HG02610 (cell line): ENCODE measurements around the gene PHF5A.

Experiments used
- ATAC-seq: cut with Tn5 transposase; IDR thresholded peaks from one replicate; pipeline ENCODE4 v1.9.1; 2021; ENCODE audit warnings: mild to moderate bottlenecking, moderate library complexity; ENCODE audit not compliant: unreplicated experiment

The PHF5A gene

GRCh38 chr22:41468381-41469217 is at the start of gene PHF5A, which contains the start of gene ACO2:
Gene PHF5A (minus strand): TSS chr22:41468692. CDS start chr22:41468653, 39 bp downstream.
Gene ACO2 (plus strand): TSS chr22:41469117. CDS start chr22:41469147, 30 bp downstream.
- peak; percentile 88 for ATAC-seq

- ATAC-seq: no peak
Measured at GRCh38 chr22:41518048-41518347, 49.5 kb upstream of the PHF5A start.

- no peak for ATAC-seq
Measured at GRCh38 chr22:41517172-41518047, 48.9 kb upstream of the PHF5A start.

GRCh38 chr22:41516462-41516861 is 48.0 kb upstream of the PHF5A start:
- no peak for ATAC-seq

GRCh38 chr22:41513391-41513790 is 44.9 kb upstream of the PHF5A start:
- no peak for ATAC-seq

- no peak for ATAC-seq
Measured at GRCh38 chr22:41512421-41513194, 44.1 kb upstream of the PHF5A start.

- no peak for ATAC-seq
Measured at GRCh38 chr22:41511521-41511968, 43.1 kb upstream of the PHF5A start.

- ATAC-seq: no peak
Measured at GRCh38 chr22:41508770-41509170, 40.3 kb upstream of the PHF5A start.

- no peak for ATAC-seq
Measured at GRCh38 chr22:41507330-41508063, 39.0 kb upstream of the PHF5A start.

- ATAC-seq: no peak
Measured at GRCh38 chr22:41505511-41506220, 37.2 kb upstream of the PHF5A start.

GRCh38 chr22:41504816-41505215 is 36.3 kb upstream of the PHF5A start:
- ATAC-seq: no peak

GRCh38 chr22:41504397-41504796 is 35.9 kb upstream of the PHF5A start:
- no peak for ATAC-seq

- ATAC-seq: no peak
Measured at GRCh38 chr22:41501209-41501608, 32.7 kb upstream of the PHF5A start.

GRCh38 chr22:41500303-41500702 is 31.8 kb upstream of the PHF5A start:
- ATAC-seq: no peak

GRCh38 chr22:41499624-41500280 is 31.3 kb upstream of the PHF5A start:
- no peak for ATAC-seq

GRCh38 chr22:41498303-41498835 is 29.9 kb upstream of the PHF5A start:
- no peak for ATAC-seq

GRCh38 chr22:41491374-41492100 is 23.0 kb upstream of the PHF5A start:
- ATAC-seq: no peak
